ENCODE data around the gene IFRD1. TPM values are rescaled to one million over a fixed set of nuclear protein-coding genes. Genes with fewer than 3 reads are reported as not detected.
A peak's percentile ranks its signal among the peaks of the same experiment; 100 is the strongest.

Gene IFRD1
- total and polyA plus RNA-seq, 2 donors from 2014 or later: 24.1 to 31.5 TPM

GRCh38 chr7:112447406-112447805 lies 2.9 kb upstream of the IFRD1 start:
- FAIRE-seq (no peak), DNase-seq (no peak)
- Histone ChIP-seq H3K36me3 (ENCODE audit: control insufficient read depth in 2 of 3, insufficient read depth in 3 of 3, low read length in 3 of 3) (no peaks in the 10 kb centered on the region), H3K4me1 (ENCODE audit: control insufficient read depth in 2 of 3, insufficient read depth in 2 of 3, low read depth in 1 of 3, low read length in 3 of 3) (no peaks in the 10 kb centered on the region), H3K27ac (ENCODE audit: low read depth in 2 of 2, low read length in 2 of 2) (no peak overlapping the region), H3K9me3 (ENCODE audit: control insufficient read depth in 2 of 3, insufficient read depth in 1 of 3, low read length in 3 of 3) (no peaks in the 10 kb centered on the region), H3K27me3 (ENCODE audit: control insufficient read depth, insufficient read depth, low read length) (no peaks in the 10 kb centered on the region), H3K9ac (ENCODE audit: low read length in 3 of 3) (no peak overlapping the region), H3K4me3 (ENCODE audit: low read length in 3 of 3) (no peak overlapping the region)
- TF ChIP-seq, protein P1, sequence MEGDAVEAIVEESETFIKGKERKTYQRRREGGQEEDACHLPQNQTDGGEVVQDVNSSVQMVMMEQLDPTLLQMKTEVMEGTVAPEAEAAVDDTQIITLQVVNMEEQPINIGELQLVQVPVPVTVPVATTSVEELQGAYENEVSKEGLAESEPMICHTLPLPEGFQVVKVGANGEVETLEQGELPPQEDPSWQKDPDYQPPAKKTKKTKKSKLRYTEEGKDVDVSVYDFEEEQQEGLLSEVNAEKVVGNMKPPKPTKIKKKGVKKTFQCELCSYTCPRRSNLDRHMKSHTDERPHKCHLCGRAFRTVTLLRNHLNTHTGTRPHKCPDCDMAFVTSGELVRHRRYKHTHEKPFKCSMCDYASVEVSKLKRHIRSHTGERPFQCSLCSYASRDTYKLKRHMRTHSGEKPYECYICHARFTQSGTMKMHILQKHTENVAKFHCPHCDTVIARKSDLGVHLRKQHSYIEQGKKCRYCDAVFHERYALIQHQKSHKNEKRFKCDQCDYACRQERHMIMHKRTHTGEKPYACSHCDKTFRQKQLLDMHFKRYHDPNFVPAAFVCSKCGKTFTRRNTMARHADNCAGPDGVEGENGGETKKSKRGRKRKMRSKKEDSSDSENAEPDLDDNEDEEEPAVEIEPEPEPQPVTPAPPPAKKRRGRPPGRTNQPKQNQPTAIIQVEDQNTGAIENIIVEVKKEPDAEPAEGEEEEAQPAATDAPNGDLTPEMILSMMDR (IDR thresholded peaks at IDR 0.05; ENCODE audit: borderline replicate concordance, extremely low read depth, insufficient read depth): no peak
- intact Hi-C loops (cut with DNase I): no loop called here

- no peaks in the 10 kb centered on the region for H3K9me3 ChIP-seq (ENCODE audit: control insufficient read depth in 2 of 3, insufficient read depth in 1 of 3, low read length in 3 of 3)
- no peaks in the 10 kb centered on the region for H3K36me3 ChIP-seq (ENCODE audit: control insufficient read depth in 2 of 3, insufficient read depth in 3 of 3, low read length in 3 of 3)
- H3K27me3 ChIP-seq (ENCODE audit: control insufficient read depth, insufficient read depth, low read length): no peaks in the 10 kb centered on the region
- DNase-seq (peak in 3 of 5 donors; percentile 22 to 63 (median 45)), FAIRE-seq (no peak)
- TF ChIP-seq, protein P1 (IDR thresholded peaks at IDR 0.05; ENCODE audit: borderline replicate concordance, extremely low read depth, insufficient read depth): no peak
- H3K4me1 ChIP-seq (ENCODE audit: control insufficient read depth in 2 of 3, insufficient read depth in 2 of 3, low read depth in 1 of 3, low read length in 3 of 3): peaks cover 0 to 9% (median 0%) of the 10 kb centered on the region in 3 donors
- peak overlapping the region; percentile 69 to 99 for H3K27ac ChIP-seq (ENCODE audit: low read depth in 2 of 2, low read length in 2 of 2)
- intact Hi-C loops (cut with DNase I): no loop called here
- H3K4me3 ChIP-seq (ENCODE audit: low read length in 3 of 3): no peak overlapping the region
- no peak overlapping the region for H3K9ac ChIP-seq (ENCODE audit: low read length in 3 of 3)
Observed at GRCh38 chr7:112448381-112448780, 1.9 kb upstream of the IFRD1 start.

DNA sequence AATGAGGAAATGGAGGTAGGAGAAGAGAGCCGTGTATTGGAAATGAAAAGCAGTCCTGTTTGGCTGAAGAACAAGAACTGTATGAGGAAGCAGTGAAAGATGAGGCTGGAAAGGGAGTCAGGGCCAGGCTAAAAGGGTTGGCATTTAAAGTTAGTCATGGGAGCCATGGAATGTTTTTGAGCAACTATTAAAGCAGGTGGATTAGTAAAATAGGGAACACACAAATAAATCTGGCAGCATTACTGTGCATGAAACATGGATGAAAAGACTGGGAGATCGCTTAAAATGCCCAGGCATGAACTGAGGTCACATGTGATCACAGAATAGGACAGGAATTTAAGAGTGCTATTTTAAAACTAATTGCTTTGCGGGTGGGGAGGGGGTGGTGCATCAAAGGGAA lies 1.4 kb upstream of the IFRD1 start:
- intact Hi-C loops (cut with DNase I): no loop called here
- no peak overlapping the region for H3K9ac ChIP-seq (ENCODE audit: low read length in 3 of 3)
- peaks cover 0 to 13% (median 0%) of the 10 kb centered on the region in 3 donors for H3K4me1 ChIP-seq (ENCODE audit: control insufficient read depth in 2 of 3, insufficient read depth in 2 of 3, low read depth in 1 of 3, low read length in 3 of 3)
- no peaks in the 10 kb centered on the region for H3K9me3 ChIP-seq (ENCODE audit: control insufficient read depth in 2 of 3, insufficient read depth in 1 of 3, low read length in 3 of 3)
- FAIRE-seq (no peak), DNase-seq (peak in 2 of 5 donors; percentile 3 to 7)
- no peaks in the 10 kb centered on the region for H3K36me3 ChIP-seq (ENCODE audit: control insufficient read depth in 2 of 3, insufficient read depth in 3 of 3, low read length in 3 of 3)
- peak overlapping the region; percentile 69 to 99 for H3K27ac ChIP-seq (ENCODE audit: low read depth in 2 of 2, low read length in 2 of 2)
- H3K4me3 ChIP-seq (ENCODE audit: low read length in 3 of 3): peak overlapping the region in 1 of 3 donors; percentile 94
- no peaks in the 10 kb centered on the region for H3K27me3 ChIP-seq (ENCODE audit: control insufficient read depth, insufficient read depth, low read length)
- TF ChIP-seq, protein P1 (IDR thresholded peaks at IDR 0.05; ENCODE audit: borderline replicate concordance, extremely low read depth, insufficient read depth): no peak

- no peak for FAIRE-seq
- DNase-seq: no peak
- no peaks in the 10 kb centered on the region for H3K36me3 ChIP-seq (ENCODE audit: control insufficient read depth in 2 of 3, insufficient read depth in 3 of 3, low read length in 3 of 3)
- peak overlapping the region; percentile 71 to 94 (median 91) for H3K4me3 ChIP-seq (ENCODE audit: low read length in 3 of 3)
- intact Hi-C loops (cut with DNase I): no loop called here
- TF ChIP-seq, protein P1 (IDR thresholded peaks at IDR 0.05; ENCODE audit: borderline replicate concordance, extremely low read depth, insufficient read depth): no peak
- H3K4me1 ChIP-seq (ENCODE audit: control insufficient read depth in 2 of 3, insufficient read depth in 2 of 3, low read depth in 1 of 3, low read length in 3 of 3): peaks cover 0 to 17% (median 0%) of the 10 kb centered on the region in 3 donors
- no peaks in the 10 kb centered on the region for H3K27me3 ChIP-seq (ENCODE audit: control insufficient read depth, insufficient read depth, low read length)
- peak overlapping the region in 2 of 3 donors; percentile 84 to 87 for H3K9ac ChIP-seq (ENCODE audit: low read length in 3 of 3)
- H3K27ac ChIP-seq (ENCODE audit: low read depth in 2 of 2, low read length in 2 of 2): peak overlapping the region; percentile 99
- H3K9me3 ChIP-seq (ENCODE audit: control insufficient read depth in 2 of 3, insufficient read depth in 1 of 3, low read length in 3 of 3): no peaks in the 10 kb centered on the region
Observed at GRCh38 chr7:112449353-112449752, 907 bp upstream of the IFRD1 start.
